H1 (cell line): Measurements from ENCODE around the gene GBA2. TPM values are rescaled to one million over a fixed set of nuclear protein-coding genes. Genes with fewer than 3 reads are reported as not detected.
A peak's percentile ranks its signal among the peaks of the same experiment; 100 is the strongest.

Source experiments
- BACH1 ChIP-seq: IDR thresholded peaks from 2 replicates; pipeline ENCODE4 v1.6.1; 2012; ENCODE audit warnings: low read length, improper control_type of control experiment
- CTBP2 ChIP-seq: IDR thresholded peaks from 2 replicates; pipeline ENCODE4 v1.7.0; 2011; ENCODE audit warnings: borderline replicate concordance, mild to moderate bottlenecking, moderate library complexity, mixed read lengths, low read length; ENCODE audit not compliant: insufficient read depth, insufficient read length
- SIRT6 ChIP-seq: IDR thresholded peaks from one replicate; pipeline ENCODE4 v1.7.1; 2012; ENCODE audit warnings: low read length, inconsistent platforms
- polyA plus RNA-seq, 7 experiments: library from polyadenylated mRNA; depleted of rRNA in 3 of 7; stranded (reverse) in 5 of 7; unstranded in 2 of 7; fragments of >200 nt in 5 of 7; fragments of 200-250 nt in 2 of 7; gene quantifications; 1 replicate in 5 of 7; 2 replicates in 1 of 7; 4 replicates in 1 of 7; pipeline versions ENCODE4 v1.2.1 to v1.2.3, GENCODE V29; 2011 to 2013; ENCODE audit warnings: missing spikeins in 2 of 7, mixed read lengths in 2 of 7
- total RNA-seq: library from RNA; stranded (reverse); fragmentation: NEBNext Ultra II Directional; extraction: Animal tissue kit (Norgen Biotek cat#: 25700); gene quantifications from 2 replicates; pipeline ENCODE4 v1.2.1, GENCODE V29; 2021

Gene GBA2
- total and polyA plus RNA-seq, 2 of the 8 experiments (the other 6 are each of a cell fraction or from before 2014, with no cell fraction given), result 64.2 to 71.9 TPM

GRCh38 chr9:35727676-35728040 is 21.4 kb downstream of the GBA2 start (continued):
- TF ChIP-seq BACH1 (peak; percentile 51; the same call in 1 of the 2 replicates), CTBP2 (no peak), SIRT6 (no peak)
- TF ChIP-seq, all 59 proteins: peak for 4
